GM19099 (cell line): ENCODE data around the gene TMC4.
A peak's percentile ranks its signal among the peaks of the same experiment; 100 is the strongest.

ENCODE experiments used
- POLR2A ChIP-seq: IDR thresholded peaks from 3 replicates; pipeline ENCODE4 v1.6.1; 2011; ENCODE audit warnings: low read depth; ENCODE audit not compliant: insufficient read length; ENCODE audit errors: extremely low read depth

The TMC4 gene

DNA sequence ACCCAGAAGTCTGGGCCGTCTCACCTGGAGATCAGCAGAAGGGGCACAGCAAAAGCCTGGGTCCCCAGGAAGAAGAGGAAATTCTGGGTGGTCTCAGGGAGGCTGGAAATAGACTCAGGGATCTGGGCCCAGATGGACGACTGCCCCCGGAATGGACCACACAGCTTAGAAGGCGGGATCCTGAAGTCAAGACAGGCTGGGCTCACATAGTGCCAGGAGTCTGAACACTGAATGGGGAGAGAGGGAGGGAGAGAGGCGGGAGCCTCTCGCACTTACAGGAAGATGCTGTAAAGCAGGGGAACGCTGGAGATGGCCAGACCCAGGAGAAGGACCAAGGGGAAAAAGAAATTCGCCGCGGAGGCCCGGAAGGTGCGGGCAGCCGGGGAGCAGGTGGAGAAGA, 12.1 kb downstream of the TMC4 start:
- TF ChIP-seq POLR2A, result no peak

DNA sequence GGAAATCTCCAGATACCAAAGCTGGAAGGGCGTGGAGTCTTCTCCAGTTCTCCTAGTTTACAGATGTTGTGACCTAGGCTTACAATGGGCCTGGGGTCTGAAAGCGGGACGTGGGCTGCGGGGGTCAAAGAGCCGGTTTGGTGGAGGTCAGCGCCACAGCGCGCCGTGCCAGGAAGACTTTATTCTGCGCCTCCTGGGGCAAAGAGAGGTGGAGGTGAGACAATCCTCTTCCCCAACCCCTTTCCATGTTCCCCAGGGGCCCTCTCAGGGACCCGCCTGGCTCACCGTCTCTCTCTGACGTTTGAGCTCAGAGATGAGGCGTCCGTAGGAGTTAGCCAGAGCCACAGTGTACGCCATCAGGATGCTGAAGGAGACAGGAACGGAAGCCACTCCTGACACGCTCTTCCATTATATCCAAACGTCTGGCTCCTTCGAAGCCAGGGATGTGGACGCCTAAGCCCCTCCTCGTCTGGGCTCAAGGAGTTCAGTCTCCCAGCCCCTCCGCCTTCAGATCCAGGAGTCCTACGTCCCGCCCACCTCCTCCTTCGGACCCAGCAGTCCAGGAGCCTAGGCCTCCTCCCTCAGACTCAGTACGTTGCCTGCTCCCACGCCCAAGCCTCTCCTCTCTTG, 12.7 kb downstream of the TMC4 start:
- TF ChIP-seq POLR2A, result no peak

DNA sequence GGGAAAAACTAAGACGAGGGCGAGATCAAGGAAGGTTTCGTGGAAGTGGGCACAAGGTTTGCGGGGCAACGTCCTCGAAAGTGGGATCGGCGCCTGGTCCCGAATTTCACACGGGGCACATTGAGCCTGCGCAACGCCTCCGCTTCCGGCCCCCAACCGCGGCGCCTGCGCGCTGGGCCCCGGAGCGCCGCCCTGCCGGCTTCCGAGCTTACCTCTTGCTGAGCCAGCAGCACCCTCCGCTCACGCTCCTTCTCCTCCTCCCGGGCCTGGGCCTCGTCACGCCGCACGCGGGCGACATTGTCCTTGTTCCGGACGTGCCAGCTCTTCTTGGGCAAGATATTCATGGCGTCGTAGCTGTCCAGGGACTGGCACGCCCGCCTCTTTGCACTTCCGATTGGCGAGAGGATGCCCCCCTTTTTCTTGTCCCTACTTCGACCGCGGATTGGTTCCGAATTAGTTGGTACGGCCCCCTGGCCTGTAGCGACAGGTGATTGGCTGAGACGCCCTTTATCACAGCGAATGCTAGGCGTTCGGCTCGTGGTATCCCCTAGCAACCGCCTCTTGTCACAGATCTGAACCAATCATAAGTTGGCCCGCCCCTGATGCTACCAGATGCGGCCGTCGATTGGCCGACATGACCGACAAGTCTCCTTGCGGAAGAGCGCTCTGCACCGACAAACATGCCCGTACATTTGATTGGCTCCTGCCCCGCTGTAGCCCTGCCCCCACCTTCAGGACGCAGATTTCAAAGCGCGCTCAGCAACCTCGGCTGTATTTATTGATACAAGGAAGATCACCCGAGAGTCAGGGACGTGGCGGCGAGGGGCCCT, 13.4 kb downstream of the TMC4 start, which contains the start of gene LENG1:
LENG1 (minus strand) TSS at position 370 of the 830 bp plus-strand sequence; CDS start at position 344, 26 bp downstream.
- peak; percentile 88 for TF ChIP-seq POLR2A

DNA sequence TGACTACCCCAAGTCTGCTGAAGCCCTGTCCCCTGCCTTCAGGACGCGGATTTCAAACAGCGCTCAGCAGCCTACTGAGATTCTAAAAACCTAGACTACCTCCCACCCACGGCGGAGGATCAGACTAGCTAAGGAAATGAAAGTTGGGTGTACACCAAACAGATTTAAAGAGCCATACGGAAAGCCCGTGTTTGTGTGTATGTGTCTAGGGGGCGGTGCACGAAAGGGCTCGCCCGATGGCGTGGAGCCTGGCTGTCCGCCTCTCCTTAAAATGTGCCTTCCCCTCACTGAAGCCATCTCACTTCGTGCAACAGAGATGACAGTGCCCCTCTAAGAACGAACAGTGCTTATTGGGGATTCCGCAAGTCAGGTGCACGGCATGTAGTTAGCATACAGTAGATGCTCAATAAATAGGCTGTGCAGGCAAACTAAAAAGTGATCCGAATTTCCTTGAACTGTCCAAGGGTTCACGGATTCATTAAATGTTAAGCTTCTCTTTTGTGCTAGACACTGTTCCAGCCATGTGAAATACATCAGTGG, 14.1 kb downstream of the TMC4 start:
- no peak for TF ChIP-seq POLR2A

DNA sequence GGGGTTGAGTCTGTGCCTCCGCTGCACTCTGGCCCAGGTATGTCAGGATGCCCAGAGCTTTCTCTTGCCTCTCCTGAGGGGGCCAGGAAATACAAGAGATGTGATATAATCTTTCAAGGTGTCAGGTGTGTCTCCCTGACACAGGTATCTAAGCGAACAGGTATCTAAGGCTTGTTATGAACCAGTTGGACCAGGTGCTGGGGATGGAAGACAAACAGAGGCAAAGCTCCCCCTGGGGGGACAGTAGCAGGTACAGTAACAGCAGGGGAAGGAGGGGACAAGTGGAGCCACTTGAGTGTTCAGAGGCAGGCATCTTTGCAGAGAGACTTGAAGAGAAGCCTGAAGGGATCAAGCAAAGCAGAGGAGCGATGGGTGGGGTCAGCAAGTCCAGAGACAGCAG, 16.0 kb downstream of the TMC4 start:
- no peak for TF ChIP-seq POLR2A

DNA sequence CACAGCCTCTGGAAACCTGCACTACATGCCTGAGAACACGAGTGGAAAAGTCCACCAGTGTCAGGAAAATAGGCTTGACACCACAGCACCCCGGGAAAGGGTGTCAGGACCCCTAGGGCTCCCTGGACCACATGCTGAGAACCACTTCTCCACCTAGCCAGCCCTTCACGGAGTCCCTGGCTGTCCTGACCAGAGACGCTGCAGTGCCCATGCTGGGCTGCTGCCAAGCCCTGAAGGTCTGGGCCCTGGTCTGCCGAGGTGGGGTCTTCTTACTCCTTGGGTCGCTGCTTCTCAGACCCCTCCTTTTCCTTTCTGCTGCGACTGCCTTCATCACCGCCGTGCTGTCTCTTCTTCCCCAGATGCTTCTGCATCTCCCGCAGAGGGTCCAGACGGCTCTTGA, 16.5 kb downstream of the TMC4 start:
- no peak for TF ChIP-seq POLR2A

DNA sequence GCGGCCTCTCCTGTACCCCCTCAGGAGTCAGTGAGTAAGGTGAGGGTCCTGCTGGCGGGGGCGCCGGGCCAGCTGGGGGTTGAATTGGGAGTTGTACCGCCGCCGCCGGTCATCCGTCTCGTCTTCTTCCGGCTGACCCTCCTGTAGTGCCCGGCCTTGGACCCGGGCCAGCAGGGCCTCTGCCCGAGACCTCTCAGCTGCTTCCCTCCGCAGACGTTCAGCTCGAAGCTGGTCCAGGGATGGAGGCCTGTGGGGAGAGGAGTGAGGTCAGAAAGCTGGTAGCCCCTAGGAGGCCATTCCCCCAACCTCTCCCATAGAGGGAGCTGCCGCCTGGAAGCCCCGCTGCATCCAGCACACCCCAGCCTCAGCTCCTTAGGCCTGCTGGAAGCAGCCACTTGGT, 17.3 kb downstream of the TMC4 start:
- no peak for TF ChIP-seq POLR2A

DNA sequence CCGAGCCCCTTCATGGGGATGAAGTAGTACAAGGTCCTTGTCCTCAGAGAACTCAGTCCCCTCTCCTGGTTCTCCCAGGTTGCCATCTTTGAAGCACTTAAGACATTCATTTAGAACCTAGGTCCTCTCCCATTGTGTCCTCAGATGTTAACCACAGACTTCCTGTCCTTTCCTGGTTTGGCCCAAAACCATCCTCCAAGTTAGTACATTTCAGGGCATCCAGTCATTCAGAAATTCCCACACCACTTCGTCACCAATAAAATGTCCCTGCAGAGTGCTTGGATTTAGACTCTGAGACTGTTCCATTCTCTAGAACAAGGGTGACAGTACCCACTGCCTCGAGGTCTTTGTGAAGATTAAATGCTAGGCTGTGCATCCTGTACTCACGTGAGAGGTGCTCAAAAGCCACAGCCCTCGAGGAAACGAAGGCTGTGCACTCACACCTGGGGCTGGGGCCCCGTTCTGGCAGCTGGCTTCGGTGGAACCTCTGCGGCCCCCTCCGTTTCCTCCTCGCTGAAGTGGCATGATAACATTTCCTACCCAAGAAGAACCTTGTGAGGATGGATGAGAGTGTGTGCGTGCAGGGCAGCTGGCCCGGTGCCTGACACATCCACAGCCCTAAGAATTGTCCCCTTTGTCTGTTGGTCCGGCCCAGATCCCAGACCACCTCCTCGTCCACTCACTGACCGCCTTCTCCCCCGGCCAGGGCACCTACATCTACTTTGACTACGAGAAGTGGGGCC, 18.2 kb downstream of the TMC4 start:
- no peak for TF ChIP-seq POLR2A

DNA sequence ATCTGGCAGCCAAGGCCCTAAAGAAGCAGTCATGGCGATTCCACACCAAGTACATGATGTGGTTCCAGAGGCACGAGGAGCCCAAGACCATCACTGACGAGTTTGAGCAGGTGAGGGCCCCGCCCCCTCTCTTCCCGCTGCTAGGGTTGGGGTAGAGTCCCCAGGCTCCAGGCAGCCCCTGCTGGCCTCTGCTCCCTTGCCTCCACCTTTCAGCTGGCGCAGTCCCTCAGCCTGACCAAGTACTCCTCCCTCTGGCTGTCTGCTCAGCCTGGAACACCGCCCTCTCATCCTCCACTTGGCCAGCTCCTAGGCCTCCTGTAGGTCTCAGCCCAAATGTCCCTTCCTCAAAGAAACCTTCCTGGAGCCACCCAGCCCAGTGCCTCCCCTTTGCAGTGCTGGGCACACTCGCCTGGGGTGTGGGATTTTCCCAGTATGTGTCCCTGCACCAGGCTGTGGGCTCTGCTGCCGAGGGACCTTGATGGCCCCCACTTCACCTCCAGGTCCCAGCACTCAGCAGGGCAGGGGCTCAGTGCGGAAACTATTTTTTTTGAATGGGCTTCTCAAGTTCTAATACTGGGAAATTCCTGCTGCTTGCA, 19.1 kb downstream of the TMC4 start:
- TF ChIP-seq POLR2A, result peak; percentile 27

DNA sequence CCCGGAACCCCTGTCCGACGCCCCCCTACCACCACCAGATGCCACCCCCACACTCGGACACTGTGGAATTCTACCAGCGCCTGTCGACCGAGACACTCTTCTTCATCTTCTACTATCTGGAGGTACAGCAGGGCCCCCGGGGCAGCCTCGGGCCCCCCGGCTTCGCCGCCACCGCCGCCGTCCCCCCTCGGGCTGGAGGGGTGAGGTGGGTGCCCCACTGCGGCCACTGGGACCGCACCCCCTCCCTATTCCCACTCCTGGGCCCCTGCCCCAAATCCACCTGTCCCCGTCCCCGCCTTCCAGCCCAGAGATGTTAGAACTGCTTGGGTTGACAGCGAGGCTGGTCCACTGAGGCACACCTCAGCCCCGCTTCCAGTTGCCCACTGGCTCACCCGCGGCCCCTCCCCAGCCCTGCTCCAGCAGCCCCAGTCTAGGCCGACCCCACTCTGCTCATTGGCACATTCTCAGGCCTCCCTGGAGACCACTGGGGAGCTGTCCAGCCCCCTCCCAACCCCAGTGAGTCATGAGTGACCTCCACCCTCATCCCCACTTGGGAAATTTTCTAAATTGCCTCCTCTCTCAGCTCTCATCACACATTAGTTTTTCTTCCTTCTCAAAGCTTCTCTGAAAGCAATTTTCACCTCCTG, 20.0 kb downstream of the TMC4 start:
- no peak for TF ChIP-seq POLR2A

DNA sequence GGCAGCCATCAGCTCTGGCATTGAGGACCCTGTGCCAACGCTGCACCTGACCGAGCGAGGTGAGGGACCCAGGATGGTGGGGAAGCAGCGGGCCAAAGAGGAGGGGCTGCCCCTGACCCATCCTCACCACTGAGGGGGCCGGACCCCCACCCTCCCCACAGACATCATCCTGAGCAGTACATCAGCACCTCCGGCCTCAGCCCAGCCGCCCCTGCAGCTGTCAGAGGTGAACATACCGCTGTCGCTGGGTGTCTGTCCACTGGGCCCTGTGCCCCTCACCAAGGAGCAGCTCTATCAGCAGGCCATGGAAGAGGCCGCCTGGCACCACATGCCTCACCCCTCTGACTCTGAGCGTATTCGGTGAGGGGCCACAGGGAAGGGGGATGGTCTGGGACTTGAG, 20.7 kb downstream of the TMC4 start:
- TF ChIP-seq POLR2A, result no peak

DNA sequence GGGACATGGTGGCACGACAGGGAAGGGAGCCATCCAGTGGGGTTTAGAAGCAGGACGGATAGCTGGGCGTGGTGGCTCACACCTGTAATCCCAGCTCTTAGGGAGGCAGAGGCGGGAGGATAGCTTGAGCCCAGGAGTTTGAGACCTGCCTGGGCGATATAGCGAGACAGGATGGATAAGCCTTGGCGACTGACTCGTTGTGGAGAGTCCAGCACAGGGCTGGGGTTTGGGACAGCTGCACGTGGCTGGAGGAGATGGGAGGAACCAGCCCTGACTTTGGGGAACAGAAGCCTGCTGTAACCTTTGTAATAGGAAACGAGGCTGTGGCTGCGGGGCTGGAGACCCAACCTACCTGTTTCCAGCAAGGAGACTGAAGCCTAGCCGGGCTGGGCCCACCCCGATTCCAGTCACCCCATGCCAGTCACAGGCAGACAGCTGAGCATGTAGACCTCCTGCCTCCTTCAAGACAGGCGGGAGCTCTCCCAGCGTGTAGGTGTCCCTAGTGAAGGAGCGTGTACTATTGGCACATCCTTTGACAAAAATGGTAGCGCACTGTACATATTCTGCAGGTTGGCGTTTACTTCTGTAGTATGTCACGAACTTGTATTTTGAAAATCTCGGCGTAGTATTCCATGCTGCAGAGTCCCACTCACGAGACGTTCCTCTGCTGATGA, 21.5 kb downstream of the TMC4 start:
- no peak for TF ChIP-seq POLR2A

DNA sequence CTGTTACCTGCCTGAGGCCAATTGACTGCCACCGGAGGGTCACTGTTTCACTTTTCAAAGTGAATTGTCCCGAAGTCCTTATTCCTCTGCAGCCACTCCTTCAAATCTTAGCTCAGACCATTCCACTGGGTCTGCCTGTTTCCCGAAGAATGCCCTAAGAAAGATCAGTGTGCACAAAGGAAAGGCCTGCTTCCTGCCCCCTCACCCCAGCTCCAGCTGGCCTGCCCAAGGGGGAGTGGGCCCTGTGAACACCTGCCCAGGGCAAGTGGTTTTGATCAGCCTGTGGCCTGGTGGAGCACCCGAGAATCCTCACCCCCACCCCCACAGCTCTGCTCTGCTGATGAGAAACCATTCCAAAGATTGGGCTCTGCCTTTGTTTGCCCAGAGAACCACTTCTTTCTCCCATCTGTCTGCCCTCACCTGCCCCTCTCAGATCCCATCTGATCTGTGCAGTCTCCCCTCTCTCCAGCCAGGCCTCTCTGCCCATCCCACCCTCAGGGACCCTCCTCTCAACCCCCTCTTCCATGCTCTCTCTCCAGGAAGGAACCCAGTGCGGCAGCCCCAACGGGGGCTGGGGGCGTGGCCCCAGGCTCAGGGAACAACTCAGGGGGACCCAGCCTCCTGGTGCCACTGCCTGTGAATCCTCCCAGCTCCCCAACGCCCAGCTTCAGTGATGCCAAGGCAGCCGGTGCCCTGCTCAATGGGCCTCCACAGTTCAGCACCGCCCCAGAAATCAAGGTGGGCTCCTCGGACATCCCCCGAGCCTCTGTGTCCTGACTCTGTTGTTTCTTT, 23.7 kb downstream of the TMC4 start:
- TF ChIP-seq POLR2A, result no peak

DNA sequence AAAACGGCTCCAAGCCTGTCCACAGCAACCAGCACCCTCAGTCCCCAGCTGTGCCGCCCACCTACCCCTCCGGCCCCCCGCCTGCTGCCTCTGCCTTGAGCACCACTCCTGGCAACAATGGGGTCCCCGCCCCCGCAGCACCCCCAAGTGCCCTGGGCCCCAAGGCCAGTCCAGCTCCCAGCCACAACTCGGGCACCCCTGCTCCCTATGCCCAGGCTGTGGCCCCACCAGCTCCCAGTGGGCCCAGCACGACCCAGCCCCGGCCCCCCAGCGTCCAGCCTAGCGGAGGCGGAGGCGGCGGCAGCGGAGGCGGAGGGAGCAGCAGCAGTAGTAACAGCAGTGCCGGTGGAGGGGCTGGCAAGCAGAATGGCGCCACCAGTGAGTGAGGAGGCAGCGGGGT, 24.8 kb downstream of the TMC4 start:
- no peak for TF ChIP-seq POLR2A

DNA sequence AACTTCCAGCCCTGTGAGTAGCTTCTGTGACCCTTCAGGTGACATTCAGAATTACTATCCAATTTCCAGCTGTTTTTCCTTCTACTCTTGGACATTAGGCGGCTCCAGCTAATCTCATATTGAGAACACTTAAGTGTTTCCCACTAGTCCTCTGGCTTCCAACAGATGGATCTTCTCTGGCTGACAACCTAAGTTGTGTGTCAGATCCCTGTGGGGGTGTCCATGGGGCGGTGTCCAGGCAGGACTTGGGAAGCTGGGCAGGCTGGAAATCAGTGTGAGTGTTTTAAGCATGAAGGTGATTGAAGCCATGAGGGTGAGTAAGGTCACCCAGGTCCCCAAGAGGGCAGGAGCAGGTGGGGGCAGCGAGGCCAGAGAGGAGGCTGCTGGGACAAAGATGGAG, 25.3 kb downstream of the TMC4 start:
- TF ChIP-seq POLR2A, result no peak
